ENCODE results near the gene SFSWAP.
A peak's percentile ranks its signal among the peaks of the same experiment; 100 is the strongest.
"Not testable (repeated sequence)": the region's sequence is repeated elsewhere in the genome, so short reads cannot be mapped to it uniquely, and the experiment has no call there.

Gene SFSWAP

GRCh38 chr12:131710464-131711457 is at the start of gene SFSWAP:
TSS of gene SFSWAP (plus strand) at chr12:131711090. CDS start at chr12:131711230, 140 bp downstream.
- peak; percentile 44 to 73 for DNase-seq

DNA sequence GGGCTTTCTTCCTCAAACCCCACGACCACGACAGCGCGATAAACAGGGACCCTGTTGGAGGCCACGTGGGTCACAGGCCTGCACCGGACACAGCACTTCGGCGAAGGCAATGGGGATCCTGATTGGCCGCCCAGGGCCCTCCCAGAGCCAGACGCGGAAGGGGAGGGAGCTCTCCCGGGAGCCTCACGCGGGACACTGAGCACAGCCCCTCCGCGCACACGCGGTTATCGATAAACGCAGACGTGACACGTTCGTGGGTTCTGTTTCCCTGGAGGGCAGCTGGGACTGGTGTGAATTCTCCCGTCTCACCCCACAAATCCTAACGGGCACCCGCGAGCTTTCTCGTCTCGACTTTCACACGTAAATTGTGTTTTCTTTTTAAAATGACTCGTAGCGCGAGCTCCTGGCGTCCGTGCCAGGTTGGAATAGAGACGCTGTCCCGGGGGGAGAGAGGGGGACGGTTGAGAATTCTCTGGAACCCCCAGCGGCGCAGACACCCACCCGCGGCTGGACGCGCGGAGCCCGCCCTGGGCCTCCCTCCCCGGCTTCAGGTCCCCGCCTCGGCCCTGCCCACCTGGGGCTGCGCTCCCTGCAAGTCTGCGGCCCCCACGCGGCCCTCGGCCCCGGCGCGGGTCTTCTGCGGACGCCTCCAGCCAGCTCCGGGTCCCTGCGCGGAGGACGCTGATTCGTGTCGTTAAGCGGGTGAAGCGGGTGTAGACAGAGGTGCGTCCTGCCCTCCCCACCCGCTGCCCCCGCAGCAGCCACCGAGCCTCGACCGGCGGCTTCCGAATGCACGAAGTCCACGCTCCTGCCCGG is 49.5 kb upstream of the SFSWAP start:
- DNase-seq: not testable (repeated sequence)

DNA sequence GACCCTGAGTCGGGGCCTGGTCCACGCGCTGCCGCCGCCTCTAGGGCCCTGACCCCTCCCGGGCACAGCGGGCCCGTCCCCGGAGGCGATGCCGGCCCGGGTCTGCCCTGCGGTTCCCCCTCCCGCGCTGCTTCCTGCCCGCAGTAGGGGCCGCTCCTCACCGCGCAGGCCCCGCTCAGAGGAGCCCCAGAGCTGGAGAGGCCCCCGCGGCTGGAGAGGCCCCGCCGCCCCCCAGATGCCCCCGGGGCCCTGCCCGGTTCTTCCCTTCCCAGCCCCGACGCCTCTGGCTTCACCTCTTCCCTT is 49.0 kb upstream of the SFSWAP start:
- not testable (repeated sequence) for DNase-seq

GRCh38 chr12:131662346-131662745 is 48.5 kb upstream of the SFSWAP start:
- not testable (repeated sequence) for DNase-seq

DNA sequence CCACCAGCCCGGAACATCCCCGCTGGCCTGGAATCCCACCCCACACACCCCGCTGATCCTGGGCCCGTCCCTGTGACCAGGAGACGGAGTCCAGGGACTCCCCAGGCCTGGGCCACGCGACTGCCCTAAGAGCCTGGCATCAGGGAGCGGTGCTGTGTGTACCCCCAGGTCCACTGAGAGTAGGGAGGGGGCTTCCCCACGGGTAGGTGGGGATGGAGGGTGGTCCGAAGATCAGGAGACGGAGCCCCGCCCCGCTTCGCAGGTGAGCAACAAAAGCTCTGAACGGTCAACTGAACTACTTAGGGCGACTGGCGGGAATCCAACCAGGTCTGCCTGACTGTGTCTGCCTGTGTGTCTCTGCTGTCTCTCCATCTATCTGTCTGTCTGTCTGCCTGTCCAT is 45.2 kb upstream of the SFSWAP start:
- not testable (repeated sequence) for DNase-seq

DNA sequence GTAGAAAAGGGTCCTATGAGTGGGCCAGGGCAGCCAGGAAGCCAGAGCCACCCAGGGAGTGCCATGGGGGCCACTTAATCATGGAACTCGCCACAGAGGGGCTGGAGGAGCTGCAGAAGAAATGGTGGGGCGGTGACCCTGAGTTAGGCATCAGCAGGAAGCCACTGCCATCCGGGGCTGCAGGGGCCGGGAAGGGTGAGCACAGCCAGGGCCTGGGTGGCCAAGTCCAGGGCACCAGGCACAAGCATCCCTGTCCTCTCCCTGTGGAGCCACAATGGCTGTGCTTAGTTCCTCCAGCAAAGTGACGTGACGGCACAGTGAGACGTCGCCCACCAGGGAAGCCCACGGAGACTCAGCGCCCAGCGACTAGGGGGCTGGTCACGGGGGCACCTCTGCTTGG is 44.4 kb upstream of the SFSWAP start:
- not testable (repeated sequence) for DNase-seq

- not testable (repeated sequence) for DNase-seq
Measured at GRCh38 chr12:131666978-131667601, 43.8 kb upstream of the SFSWAP start.

DNA sequence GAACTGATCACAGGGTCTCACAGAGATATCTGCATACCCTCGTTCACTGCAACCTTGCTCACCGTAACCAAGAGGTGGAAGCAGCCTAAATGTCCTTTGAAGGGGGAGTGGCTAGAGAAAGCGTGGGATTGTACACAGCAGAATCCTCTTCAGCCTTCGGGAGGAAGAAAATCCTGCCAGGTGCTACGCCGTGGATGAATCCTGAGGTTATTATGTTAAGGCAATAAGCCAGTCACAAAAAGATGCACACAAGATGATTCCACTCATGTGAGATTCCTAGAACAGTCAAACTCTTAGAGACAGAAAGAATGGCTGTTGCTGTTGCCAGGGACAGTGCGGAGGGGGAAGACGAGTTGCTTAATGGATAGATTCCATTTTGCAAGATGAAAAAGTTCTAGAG is 39.6 kb upstream of the SFSWAP start:
- DNase-seq: no peak

DNA sequence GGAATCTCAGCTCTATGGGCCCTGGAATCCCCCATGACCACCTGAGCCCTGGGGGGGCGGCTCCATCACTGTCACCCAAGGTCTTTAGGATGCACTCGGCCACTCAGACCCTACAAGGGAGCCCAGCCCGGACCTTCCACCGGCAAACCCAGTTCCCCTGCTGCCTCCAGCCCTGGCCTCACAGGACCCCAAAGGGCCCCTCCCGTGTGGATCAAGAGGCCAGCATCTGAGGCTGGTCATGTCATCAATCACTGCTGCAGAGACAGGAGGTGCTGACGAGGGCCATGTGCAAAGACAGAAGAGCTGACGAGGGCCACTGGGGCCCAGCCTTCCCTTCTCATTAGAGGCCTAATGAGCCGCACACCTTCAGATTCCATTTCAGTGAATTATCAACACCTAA is 39.0 kb upstream of the SFSWAP start:
- no peak for DNase-seq

- DNase-seq: no peak
Measured at GRCh38 chr12:131672311-131672940, 38.5 kb upstream of the SFSWAP start.

DNA sequence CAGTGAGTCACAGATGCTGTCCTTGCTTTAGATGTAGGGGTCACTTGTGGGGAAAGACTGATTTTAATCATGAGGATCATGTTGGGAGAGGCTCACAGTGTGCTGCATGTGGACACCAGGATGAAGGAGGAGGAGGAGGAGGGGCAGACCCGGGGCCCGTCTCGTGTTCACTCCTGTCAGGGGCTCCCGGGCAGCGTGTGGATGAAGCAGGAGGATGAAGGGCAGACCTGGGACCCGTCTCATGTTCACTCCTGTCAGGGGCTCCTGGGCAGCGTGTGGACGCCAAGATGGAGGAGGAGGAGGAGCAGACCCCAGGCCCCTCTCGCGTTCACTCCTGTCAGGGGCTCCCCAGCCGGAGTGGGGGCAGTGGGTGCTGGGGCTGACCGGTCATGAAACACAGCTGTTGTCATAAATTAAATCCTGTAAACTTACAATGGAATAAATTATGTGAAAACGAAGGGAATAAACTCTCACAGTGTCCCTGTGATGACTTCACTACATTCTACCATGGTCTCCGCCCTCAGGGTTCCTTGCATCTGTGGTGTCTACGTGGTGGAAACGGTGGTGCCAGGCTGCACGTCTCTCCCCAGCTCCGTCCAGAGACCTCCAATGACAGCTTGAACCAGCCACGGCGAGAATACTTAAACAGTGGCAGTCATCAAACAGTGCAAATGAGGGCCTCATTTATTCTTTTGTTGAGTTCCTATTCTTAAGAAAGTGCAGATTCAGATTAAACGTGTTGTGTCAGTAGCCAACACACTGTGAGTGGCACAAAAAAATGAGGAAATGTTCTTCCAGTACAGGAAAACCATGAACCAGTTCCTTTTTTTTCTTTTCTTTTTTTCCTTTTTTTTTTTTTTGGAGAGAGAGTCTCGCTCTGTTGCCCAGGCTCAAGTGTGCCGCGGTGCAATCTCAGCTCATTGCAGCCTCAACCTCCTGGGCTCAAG is 37.7 kb upstream of the SFSWAP start:
- DNase-seq: no peak

DNA sequence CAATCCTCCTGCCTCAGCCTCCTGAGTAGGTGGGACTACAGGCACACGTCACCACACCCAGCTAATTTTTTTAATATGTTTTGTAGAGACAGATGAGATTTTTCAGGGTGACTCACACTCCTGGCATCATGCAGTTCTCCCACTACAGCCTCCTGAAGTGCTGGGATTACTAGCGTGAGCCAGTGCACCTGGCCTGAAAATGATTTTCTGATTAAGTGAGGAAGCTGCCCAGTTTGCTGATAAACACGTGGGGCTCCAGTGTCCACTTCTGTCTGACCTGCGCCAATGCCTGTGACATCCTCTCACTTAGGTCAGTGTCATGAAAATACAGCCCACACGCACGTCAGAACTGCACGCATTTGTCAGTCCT is 37.0 kb upstream of the SFSWAP start:
- no peak for DNase-seq

- no peak for DNase-seq
Measured at GRCh38 chr12:131674373-131674772, 36.5 kb upstream of the SFSWAP start.

GRCh38 chr12:131675126-131676080 is 35.5 kb upstream of the SFSWAP start:
- no peak for DNase-seq

GRCh38 chr12:131676544-131676943 is 34.3 kb upstream of the SFSWAP start:
- DNase-seq: no peak

- DNase-seq: not testable (repeated sequence)
Measured at GRCh38 chr12:131677067-131677466, 33.8 kb upstream of the SFSWAP start.

DNA sequence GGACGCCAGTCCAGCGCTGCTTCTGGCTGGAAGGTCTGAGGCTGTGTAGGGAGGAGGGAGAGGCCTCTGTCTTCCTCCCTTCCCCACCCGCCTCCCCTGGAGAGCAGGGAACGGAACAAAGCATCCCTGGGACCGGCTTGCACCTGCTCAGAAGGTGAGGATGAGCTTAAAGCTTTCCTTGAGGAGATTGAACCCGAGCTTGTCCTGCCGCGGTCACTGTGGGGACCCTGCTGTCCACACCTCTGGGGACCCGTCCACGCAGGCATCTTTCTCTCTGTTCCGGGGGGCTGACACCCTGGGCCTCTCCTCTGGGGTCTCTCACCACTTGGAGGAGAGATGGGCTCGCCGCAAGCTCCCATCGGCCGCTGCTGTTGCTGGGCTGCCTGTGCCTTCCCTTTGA is 33.2 kb upstream of the SFSWAP start:
- DNase-seq: no peak

- not testable (repeated sequence) for DNase-seq
Measured at GRCh38 chr12:131678389-131679181, 32.3 kb upstream of the SFSWAP start.

DNA sequence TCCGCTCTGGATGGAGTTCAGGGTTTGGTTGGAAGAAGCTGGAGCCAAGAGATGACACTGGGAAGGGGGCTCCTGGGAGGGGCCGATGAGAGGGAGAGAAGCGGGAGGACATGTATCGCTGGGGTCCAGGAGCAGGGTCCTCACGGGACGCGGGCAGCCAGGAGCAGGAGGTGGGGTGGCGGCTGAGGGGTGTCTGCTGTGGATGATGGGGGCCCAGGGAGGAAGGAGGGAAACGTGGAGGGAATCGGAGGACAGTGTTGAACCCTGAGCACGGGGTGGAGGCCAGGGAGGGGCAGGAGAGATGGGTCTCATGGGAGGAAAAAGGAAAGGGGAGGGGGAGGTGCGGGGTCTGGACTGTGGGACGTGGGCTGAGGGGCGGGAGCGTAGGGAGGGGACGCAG is 31.7 kb upstream of the SFSWAP start:
- DNase-seq: not testable (repeated sequence)

DNA sequence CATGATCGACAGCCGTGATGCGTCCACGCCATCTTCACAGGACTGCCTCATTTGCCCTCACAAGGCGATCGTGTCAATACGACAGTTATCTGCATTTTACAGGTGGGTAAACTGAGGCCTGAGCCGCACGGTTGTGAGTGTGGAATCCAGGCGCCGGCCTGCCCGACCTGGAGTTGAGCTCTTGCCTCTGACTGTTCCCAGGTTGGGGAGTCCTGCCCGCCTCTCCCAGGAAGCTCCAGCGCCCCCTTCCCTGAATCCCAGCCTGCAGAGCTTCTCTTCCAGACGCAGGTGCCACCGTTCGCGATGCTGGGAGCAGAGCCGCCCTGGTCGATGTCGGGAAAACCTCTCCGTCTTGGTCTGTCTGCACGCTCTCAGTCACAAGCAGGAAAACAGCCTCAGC is 31.1 kb upstream of the SFSWAP start:
- not testable (repeated sequence) for DNase-seq
